Liver (tissue), 9 donors: Measurements from ENCODE around the gene MOV10. TPM values are rescaled to one million over a fixed set of nuclear protein-coding genes. Genes with fewer than 3 reads are reported as not detected.

Experiments
- DNase-seq: peaks from one replicate; pipeline ENCODE4 v3.0.0-alpha.2; 2017; ENCODE audit warnings: low spot score
- H3K27ac ChIP-seq, 2 donors: one replicate each; pipeline ENCODE4 v1.7.0; 2013; ENCODE audit warnings: inconsistent platforms in 2 of 2, low read length in 2 of 2, control low read depth in 1 of 2, low read depth in 1 of 2, mild to moderate bottlenecking in 1 of 2
- H3K27me3 ChIP-seq, 4 donors: one replicate each; pipeline versions ENCODE4 v1.6.1 to v1.7.0; 2013; ENCODE audit warnings: low read length in 3 of 4, inconsistent platforms in 1 of 4, mild to moderate bottlenecking in 1 of 4, moderate library complexity in 1 of 4; ENCODE audit not compliant: control insufficient read depth in 4 of 4, insufficient read depth in 4 of 4
- H3K36me3 ChIP-seq, 4 donors: one replicate each; pipeline versions ENCODE4 v1.6.1 to v1.7.0; 2013; ENCODE audit warnings: low read length in 3 of 4, mild to moderate bottlenecking in 3 of 4, low read depth in 1 of 4, moderate library complexity in 1 of 4; ENCODE audit not compliant: control insufficient read depth in 4 of 4, insufficient read depth in 3 of 4
- H3K4me1 ChIP-seq, 4 donors: one replicate each; pipeline versions ENCODE4 v1.6.1 to v1.7.0; 2013; ENCODE audit warnings: low read length in 3 of 4, mild to moderate bottlenecking in 3 of 4, moderate library complexity in 1 of 4; ENCODE audit not compliant: control insufficient read depth in 4 of 4, insufficient read depth in 4 of 4
- H3K4me3 ChIP-seq, 3 donors: one replicate each; pipeline versions ENCODE4 v1.6.1 to v1.7.0; 2013; ENCODE audit warnings: low read length in 3 of 3, control low read depth in 1 of 3, low read depth in 1 of 3, mild to moderate bottlenecking in 1 of 3
- H3K9ac ChIP-seq, 2 donors: one replicate each; pipeline ENCODE4 v1.7.0; 2013; ENCODE audit warnings: low read length in 2 of 2, mild to moderate bottlenecking in 2 of 2, moderate library complexity in 2 of 2, control low read depth in 1 of 2, low read depth in 1 of 2
- H3K9me3 ChIP-seq, 4 donors: one replicate each; pipeline versions ENCODE4 v1.6.1 to v1.7.0; 2013; ENCODE audit warnings: low read length in 3 of 4; ENCODE audit not compliant: control insufficient read depth in 4 of 4
- EGR1 ChIP-seq, 2 donors: IDR thresholded peaks; 2 replicates each; pipeline ENCODE4 v1.6.1; 2016 to 2018; ENCODE audit warnings: antibody characterized with exemption in 2 of 2, low read depth in 2 of 2
- FOXA1 ChIP-seq: IDR thresholded peaks from 2 replicates; pipeline ENCODE4 v1.6.1; 2016; ENCODE audit warnings: antibody characterized with exemption
- GABPA ChIP-seq, 2 donors: IDR thresholded peaks in 1 of 2; conservative IDR thresholded peaks in 1 of 2; 2 replicates each; pipeline ENCODE4 v1.6.1; 2016; ENCODE audit warnings: antibody characterized with exemption in 2 of 2, mild to moderate bottlenecking in 1 of 2, moderate library complexity in 1 of 2
- HNF4A ChIP-seq, 2 donors: conservative IDR thresholded peaks; 2 replicates each; pipeline ENCODE4 v1.6.1; 2016; ENCODE audit warnings: antibody characterized with exemption in 2 of 2, mild to moderate bottlenecking in 2 of 2
- HNF4G ChIP-seq: IDR thresholded peaks from 2 replicates; pipeline ENCODE4 v1.6.1; 2016; ENCODE audit warnings: antibody characterized with exemption
- NR2F2 ChIP-seq: IDR thresholded peaks from 2 replicates; pipeline ENCODE4 v1.6.1; 2016; ENCODE audit warnings: antibody characterized with exemption
- RAD21 ChIP-seq, 2 donors: IDR thresholded peaks; 2 replicates each; pipeline ENCODE4 v1.6.1; 2016; ENCODE audit warnings: antibody characterized with exemption in 2 of 2, mild to moderate bottlenecking in 2 of 2
- RXRA ChIP-seq, 2 donors: IDR thresholded peaks; 2 replicates each; pipeline ENCODE4 v1.6.1; 2017 to 2018; ENCODE audit warnings: antibody characterized with exemption in 2 of 2, mild to moderate bottlenecking in 1 of 2
- SP1 ChIP-seq: IDR thresholded peaks from 2 replicates; pipeline ENCODE4 v1.6.1; 2018; ENCODE audit warnings: antibody characterized with exemption, mild to moderate bottlenecking
- TAF1 ChIP-seq: conservative IDR thresholded peaks from 2 replicates; pipeline ENCODE4 v1.6.1; 2016; ENCODE audit warnings: antibody characterized with exemption, mild to moderate bottlenecking
- YY1 ChIP-seq: IDR thresholded peaks from 2 replicates; pipeline ENCODE4 v1.6.1; 2016; ENCODE audit warnings: antibody characterized with exemption, mild to moderate bottlenecking
- WGBS: extraction: QIAGEN DNeasy Blood & Tissue Kit; methylation state at CpG from one replicate; pipeline ENCODE4 v1.1.7; 2013; 5-methylcytosine and 5-hydroxymethylcytosine counted together
- polyA plus RNA-seq, 2 donors: library from polyadenylated mRNA; stranded (reverse) in 1 of 2; unstranded in 1 of 2; fragments of 200-250 nt in 1 of 2; fragments of >200 nt in 1 of 2; fragmentation: Nextera tagmentation in 1 of 2; extraction: Ambion mirVana in 1 of 2; gene quantifications; one replicate each; pipeline versions ENCODE4 v1.2.1 to v1.2.3, GENCODE V29; 2013 to 2015
- total RNA-seq, 2 donors: library from RNA; depleted of rRNA; stranded (reverse); fragments of >200 nt; gene quantifications; one replicate each; pipeline ENCODE4 v1.2.3, GENCODE V29; 2014
- TF ChIP-seq, protein P1 (sequence below): IDR thresholded peaks from 2 replicates; pipeline ENCODE4 v1.6.1; 2016; ENCODE audit warnings: antibody characterized with exemption, mild to moderate bottlenecking
- TF ChIP-seq, protein P2 (sequence below): fragments of 150-350 bp; IDR thresholded peaks from 2 replicates; pipeline ENCODE4 v1.5.1; 2017; ENCODE audit warnings: improper control_type of control experiment, low read depth, low read length; ENCODE audit not compliant: missing input control
- TF ChIP-seq, protein P3 (sequence below): IDR thresholded peaks from 2 replicates; pipeline ENCODE4 v1.6.1; 2016; ENCODE audit warnings: antibody characterized with exemption
- TF ChIP-seq, protein P4 (sequence below): IDR thresholded peaks from 2 replicates; pipeline ENCODE4 v1.6.1; 2016; ENCODE audit warnings: antibody characterized with exemption
- donor health status: healthy.
- donor health status: healthy.
- donor health status: healthy.
- donor health status: healthy.
- donor health status: healthy.

MOV10 gene
- total and polyA plus RNA-seq, 4 donors, result 32.0 to 36.8 (median 33.7) TPM

DNA sequence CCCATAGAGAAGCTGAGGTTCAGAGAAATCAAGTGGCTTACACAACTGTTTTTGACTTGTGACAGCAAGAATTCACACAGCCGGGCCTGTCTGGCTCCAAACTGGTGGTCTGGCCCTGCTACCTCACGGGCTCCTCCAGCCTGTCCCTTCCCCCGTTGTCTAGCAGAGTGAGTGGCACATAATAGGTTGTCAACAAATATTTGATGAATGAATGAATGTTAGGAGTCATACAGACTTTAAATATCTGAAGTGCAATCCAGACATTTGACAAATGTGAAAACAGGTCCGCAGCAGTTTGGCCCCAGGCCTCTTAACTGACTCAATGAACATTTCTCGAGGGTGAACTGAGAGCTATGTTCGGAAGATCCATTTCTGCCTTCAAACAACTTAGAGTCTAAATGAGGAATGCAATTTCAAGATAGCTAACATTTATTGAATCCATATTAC lies 33.6 kb downstream of the MOV10 start:
- 82% methylated on average over 6 of the region's 6 CpGs for WGBS

DNA sequence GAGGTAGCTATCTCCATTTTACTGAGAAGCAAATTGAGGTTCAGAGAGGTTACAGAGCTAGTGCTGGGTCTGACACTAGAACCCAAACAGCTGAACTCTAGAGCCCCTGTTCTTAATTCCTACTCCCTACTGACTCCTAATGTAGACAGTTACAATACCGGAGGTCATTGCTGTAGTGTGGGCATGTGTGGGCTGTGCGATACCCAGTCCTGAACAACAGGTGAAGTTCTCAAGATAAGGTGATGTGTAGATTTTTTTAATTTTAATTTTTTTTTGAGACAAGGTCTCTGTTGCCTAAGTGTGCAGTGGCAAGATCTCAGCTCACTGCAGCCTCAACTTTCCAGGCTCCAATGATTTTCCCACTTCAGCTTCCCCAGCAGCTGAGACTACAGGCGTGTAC lies 34.0 kb downstream of the MOV10 start:
- Histone ChIP-seq H3K4me1 (peaks cover 6 to 33% (median 22%) of the 10 kb centered on the region in 4 donors), H3K9me3 (no peaks in the 10 kb centered on the region), H3K27ac (no peak overlapping the region), H3K9ac (no peak overlapping the region), H3K36me3 (no peaks in the 10 kb centered on the region), H3K4me3 (no peak overlapping the region), H3K27me3 (no peaks in the 10 kb centered on the region)
- DNase-seq, result no peak
- WGBS, result 92% methylated on average over 3 of the region's 3 CpGs
- TF ChIP-seq FOXA1, result no peak
- TF ChIP-seq SP1, result no peak
- TF ChIP-seq, protein P1, sequence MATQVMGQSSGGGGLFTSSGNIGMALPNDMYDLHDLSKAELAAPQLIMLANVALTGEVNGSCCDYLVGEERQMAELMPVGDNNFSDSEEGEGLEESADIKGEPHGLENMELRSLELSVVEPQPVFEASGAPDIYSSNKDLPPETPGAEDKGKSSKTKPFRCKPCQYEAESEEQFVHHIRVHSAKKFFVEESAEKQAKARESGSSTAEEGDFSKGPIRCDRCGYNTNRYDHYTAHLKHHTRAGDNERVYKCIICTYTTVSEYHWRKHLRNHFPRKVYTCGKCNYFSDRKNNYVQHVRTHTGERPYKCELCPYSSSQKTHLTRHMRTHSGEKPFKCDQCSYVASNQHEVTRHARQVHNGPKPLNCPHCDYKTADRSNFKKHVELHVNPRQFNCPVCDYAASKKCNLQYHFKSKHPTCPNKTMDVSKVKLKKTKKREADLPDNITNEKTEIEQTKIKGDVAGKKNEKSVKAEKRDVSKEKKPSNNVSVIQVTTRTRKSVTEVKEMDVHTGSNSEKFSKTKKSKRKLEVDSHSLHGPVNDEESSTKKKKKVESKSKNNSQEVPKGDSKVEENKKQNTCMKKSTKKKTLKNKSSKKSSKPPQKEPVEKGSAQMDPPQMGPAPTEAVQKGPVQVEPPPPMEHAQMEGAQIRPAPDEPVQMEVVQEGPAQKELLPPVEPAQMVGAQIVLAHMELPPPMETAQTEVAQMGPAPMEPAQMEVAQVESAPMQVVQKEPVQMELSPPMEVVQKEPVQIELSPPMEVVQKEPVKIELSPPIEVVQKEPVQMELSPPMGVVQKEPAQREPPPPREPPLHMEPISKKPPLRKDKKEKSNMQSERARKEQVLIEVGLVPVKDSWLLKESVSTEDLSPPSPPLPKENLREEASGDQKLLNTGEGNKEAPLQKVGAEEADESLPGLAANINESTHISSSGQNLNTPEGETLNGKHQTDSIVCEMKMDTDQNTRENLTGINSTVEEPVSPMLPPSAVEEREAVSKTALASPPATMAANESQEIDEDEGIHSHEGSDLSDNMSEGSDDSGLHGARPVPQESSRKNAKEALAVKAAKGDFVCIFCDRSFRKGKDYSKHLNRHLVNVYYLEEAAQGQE, result no peak
- no peak for TF ChIP-seq EGR1 (IDR thresholded peaks at IDR 0.05; ENCODE audit: low read depth in 2 of 2)
- TF ChIP-seq, protein P2, sequence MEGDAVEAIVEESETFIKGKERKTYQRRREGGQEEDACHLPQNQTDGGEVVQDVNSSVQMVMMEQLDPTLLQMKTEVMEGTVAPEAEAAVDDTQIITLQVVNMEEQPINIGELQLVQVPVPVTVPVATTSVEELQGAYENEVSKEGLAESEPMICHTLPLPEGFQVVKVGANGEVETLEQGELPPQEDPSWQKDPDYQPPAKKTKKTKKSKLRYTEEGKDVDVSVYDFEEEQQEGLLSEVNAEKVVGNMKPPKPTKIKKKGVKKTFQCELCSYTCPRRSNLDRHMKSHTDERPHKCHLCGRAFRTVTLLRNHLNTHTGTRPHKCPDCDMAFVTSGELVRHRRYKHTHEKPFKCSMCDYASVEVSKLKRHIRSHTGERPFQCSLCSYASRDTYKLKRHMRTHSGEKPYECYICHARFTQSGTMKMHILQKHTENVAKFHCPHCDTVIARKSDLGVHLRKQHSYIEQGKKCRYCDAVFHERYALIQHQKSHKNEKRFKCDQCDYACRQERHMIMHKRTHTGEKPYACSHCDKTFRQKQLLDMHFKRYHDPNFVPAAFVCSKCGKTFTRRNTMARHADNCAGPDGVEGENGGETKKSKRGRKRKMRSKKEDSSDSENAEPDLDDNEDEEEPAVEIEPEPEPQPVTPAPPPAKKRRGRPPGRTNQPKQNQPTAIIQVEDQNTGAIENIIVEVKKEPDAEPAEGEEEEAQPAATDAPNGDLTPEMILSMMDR, result no peak
- TF ChIP-seq HNF4G, result no peak
- TF ChIP-seq, protein P3, sequence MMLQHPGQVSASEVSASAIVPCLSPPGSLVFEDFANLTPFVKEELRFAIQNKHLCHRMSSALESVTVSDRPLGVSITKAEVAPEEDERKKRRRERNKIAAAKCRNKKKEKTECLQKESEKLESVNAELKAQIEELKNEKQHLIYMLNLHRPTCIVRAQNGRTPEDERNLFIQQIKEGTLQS, result no peak
- TF ChIP-seq GABPA (IDR thresholded peaks at IDR 0.05 in 1 of 2, conservative IDR thresholded peaks at IDR 0.05 in 1 of 2), result no peak
- TF ChIP-seq, protein P4, sequence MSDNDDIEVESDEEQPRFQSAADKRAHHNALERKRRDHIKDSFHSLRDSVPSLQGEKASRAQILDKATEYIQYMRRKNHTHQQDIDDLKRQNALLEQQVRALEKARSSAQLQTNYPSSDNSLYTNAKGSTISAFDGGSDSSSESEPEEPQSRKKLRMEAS, result no peak

More for the DNA sequence above, 33.6 kb downstream of the MOV10 start:
- Histone ChIP-seq H3K27ac (no peak overlapping the region), H3K4me1 (peaks cover 6 to 29% (median 18%) of the 10 kb centered on the region in 4 donors), H3K9me3 (no peaks in the 10 kb centered on the region), H3K27me3 (no peaks in the 10 kb centered on the region), H3K9ac (no peak overlapping the region), H3K36me3 (no peaks in the 10 kb centered on the region), H3K4me3 (no peak overlapping the region)
- no peak for DNase-seq
- TF ChIP-seq HNF4G (no peak), YY1 (no peak), RAD21 (IDR thresholded peaks at IDR 0.05) (no peak), SP1 (no peak), HNF4A (conservative IDR thresholded peaks at IDR 0.05) (no peak), RXRA (IDR thresholded peaks at IDR 0.05) (no peak), FOXA1 (no peak), NR2F2 (no peak), TAF1 (no peak), EGR1 (IDR thresholded peaks at IDR 0.05; ENCODE audit: low read depth in 2 of 2) (no peak), GABPA (IDR thresholded peaks at IDR 0.05 in 1 of 2, conservative IDR thresholded peaks at IDR 0.05 in 1 of 2) (no peak)
- TF ChIP-seq, protein P2, result no peak
- TF ChIP-seq, protein P4, result no peak
- TF ChIP-seq, protein P1, result no peak
